GM12891 (cell line): ENCODE measurements around the gene INSYN2B.

Experiments
- POLR2A ChIP-seq: IDR thresholded peaks from 2 replicates; pipeline ENCODE4 v1.6.1; 2011; ENCODE audit warnings: low read depth, low read length, control low read depth
- POLR2AphosphoS5 ChIP-seq: IDR thresholded peaks from 2 replicates; pipeline ENCODE4 v1.6.1; 2011; ENCODE audit warnings: low read depth, low read length, control low read depth
- SPI1 ChIP-seq: IDR thresholded peaks from 2 replicates; pipeline ENCODE4 v1.6.1; 2011; ENCODE audit warnings: low read depth, low read length, control low read depth
- TAF1 ChIP-seq: IDR thresholded peaks from 2 replicates; pipeline ENCODE4 v1.6.1; 2011; ENCODE audit warnings: low read depth, low read length, control low read depth

DNA sequence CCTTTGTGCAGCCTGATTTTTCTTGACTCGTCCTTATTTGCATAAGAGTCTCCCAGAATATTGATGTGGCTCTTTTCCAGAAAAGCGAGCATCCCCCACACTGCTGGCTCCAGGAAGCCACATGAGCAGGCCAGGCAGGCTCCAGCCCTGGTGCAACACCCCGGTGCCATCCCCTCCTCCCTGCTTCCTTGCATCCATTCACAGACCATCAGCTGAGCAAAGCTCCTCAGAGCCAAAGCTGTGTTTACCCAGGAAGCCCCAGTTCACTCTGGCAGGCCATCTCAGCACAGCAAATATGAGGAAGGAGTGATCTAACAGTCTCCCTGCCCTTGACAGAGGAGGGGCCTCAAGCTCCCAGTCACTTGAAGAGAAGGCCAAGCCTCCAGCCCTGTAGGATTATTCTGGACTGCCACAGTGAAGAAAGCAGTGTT is 34.4 kb downstream of the INSYN2B start:
- TF ChIP-seq POLR2AphosphoS5 (no peak), TAF1 (no peak), POLR2A (no peak), SPI1 (no peak)
